GM23338 (cell line): Measurements from ENCODE around the gene PRLHR. TPM values are rescaled to one million over a fixed set of nuclear protein-coding genes. Genes with fewer than 3 reads are reported as not detected.

Experiments used
- CREB1 ChIP-seq: fragments of 250-450 bp; sonication (Bioruptor Pico); IDR thresholded peaks from 2 replicates; pipeline ENCODE4 v1.5.0; 2020; ENCODE audit warnings: low read depth, mild to moderate bottlenecking, moderate library complexity
- EZH2 ChIP-seq: fragments of 200-600 bp; sonication (generic); IDR thresholded peaks from one replicate; pipeline ENCODE4 v1.8.0; 2017; ENCODE audit warnings: antibody characterized with exemption, mild to moderate bottlenecking, low read depth; ENCODE audit not compliant: unreplicated experiment
- JUNB ChIP-seq: IDR thresholded peaks from one replicate; pipeline ENCODE4 v1.6.1; 2016; ENCODE audit warnings: antibody characterized with exemption; ENCODE audit not compliant: unreplicated experiment
- POLR2AphosphoS5 ChIP-seq: IDR thresholded peaks from 2 replicates; pipeline ENCODE4 v1.6.1; 2016; ENCODE audit warnings: antibody characterized with exemption, low read depth
- ZNF114 ChIP-seq: fragments of 250-450 bp; sonication (Bioruptor Pico); IDR thresholded peaks from 2 replicates; pipeline ENCODE4 v1.5.0; 2020; ENCODE audit warnings: mild to moderate bottlenecking, moderate library complexity
- polyA plus RNA-seq: library from polyadenylated mRNA; unstranded; fragments of >200 nt; fragmentation: Nextera tagmentation; extraction: Ambion mirVana; gene quantifications from 2 replicates; pipeline ENCODE4 v1.2.1, GENCODE V29; 2016
- total RNA-seq: library from RNA; depleted of rRNA; stranded (reverse); fragments of >200 nt; shearing (Covaris generic); gene quantifications from 2 replicates; pipeline ENCODE4 v1.2.3, GENCODE V29; 2014
- TF ChIP-seq, protein P1 (sequence below): fragments of 250-450 bp; sonication (Bioruptor Pico); IDR thresholded peaks from 2 replicates; pipeline ENCODE4 v1.5.0; 2020; ENCODE audit warnings: mild to moderate bottlenecking, moderate library complexity
- TF ChIP-seq, protein P2 (sequence below): IDR thresholded peaks from one replicate; pipeline ENCODE4 v1.6.1; 2018; ENCODE audit warnings: antibody characterized with exemption; ENCODE audit not compliant: unreplicated experiment

The PRLHR gene
- total and polyA plus RNA-seq, 2 experiments from 2014 or later: 0.24 TPM; not detected in 1

DNA sequence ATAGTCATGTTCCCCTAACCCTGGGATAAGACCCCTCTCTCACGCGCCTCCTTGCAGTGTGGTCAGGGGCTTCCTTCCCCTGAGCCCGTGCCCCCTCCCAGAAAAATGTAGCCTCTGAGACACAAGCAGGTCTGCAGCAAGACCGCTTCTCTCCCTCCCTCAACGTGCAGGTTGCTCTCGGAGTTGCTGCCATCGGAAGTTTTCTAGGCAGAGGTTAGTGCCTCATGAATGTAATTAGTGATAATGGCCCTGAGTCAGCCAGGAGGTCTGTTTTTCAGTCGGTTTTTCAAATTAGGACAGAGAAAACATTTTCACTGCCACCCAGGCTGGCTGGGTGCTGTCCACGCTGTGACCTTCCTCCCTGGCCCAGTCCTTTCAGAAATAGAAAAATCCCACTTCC is 43.2 kb upstream of the PRLHR start (continued):
- TF ChIP-seq, protein P1, sequence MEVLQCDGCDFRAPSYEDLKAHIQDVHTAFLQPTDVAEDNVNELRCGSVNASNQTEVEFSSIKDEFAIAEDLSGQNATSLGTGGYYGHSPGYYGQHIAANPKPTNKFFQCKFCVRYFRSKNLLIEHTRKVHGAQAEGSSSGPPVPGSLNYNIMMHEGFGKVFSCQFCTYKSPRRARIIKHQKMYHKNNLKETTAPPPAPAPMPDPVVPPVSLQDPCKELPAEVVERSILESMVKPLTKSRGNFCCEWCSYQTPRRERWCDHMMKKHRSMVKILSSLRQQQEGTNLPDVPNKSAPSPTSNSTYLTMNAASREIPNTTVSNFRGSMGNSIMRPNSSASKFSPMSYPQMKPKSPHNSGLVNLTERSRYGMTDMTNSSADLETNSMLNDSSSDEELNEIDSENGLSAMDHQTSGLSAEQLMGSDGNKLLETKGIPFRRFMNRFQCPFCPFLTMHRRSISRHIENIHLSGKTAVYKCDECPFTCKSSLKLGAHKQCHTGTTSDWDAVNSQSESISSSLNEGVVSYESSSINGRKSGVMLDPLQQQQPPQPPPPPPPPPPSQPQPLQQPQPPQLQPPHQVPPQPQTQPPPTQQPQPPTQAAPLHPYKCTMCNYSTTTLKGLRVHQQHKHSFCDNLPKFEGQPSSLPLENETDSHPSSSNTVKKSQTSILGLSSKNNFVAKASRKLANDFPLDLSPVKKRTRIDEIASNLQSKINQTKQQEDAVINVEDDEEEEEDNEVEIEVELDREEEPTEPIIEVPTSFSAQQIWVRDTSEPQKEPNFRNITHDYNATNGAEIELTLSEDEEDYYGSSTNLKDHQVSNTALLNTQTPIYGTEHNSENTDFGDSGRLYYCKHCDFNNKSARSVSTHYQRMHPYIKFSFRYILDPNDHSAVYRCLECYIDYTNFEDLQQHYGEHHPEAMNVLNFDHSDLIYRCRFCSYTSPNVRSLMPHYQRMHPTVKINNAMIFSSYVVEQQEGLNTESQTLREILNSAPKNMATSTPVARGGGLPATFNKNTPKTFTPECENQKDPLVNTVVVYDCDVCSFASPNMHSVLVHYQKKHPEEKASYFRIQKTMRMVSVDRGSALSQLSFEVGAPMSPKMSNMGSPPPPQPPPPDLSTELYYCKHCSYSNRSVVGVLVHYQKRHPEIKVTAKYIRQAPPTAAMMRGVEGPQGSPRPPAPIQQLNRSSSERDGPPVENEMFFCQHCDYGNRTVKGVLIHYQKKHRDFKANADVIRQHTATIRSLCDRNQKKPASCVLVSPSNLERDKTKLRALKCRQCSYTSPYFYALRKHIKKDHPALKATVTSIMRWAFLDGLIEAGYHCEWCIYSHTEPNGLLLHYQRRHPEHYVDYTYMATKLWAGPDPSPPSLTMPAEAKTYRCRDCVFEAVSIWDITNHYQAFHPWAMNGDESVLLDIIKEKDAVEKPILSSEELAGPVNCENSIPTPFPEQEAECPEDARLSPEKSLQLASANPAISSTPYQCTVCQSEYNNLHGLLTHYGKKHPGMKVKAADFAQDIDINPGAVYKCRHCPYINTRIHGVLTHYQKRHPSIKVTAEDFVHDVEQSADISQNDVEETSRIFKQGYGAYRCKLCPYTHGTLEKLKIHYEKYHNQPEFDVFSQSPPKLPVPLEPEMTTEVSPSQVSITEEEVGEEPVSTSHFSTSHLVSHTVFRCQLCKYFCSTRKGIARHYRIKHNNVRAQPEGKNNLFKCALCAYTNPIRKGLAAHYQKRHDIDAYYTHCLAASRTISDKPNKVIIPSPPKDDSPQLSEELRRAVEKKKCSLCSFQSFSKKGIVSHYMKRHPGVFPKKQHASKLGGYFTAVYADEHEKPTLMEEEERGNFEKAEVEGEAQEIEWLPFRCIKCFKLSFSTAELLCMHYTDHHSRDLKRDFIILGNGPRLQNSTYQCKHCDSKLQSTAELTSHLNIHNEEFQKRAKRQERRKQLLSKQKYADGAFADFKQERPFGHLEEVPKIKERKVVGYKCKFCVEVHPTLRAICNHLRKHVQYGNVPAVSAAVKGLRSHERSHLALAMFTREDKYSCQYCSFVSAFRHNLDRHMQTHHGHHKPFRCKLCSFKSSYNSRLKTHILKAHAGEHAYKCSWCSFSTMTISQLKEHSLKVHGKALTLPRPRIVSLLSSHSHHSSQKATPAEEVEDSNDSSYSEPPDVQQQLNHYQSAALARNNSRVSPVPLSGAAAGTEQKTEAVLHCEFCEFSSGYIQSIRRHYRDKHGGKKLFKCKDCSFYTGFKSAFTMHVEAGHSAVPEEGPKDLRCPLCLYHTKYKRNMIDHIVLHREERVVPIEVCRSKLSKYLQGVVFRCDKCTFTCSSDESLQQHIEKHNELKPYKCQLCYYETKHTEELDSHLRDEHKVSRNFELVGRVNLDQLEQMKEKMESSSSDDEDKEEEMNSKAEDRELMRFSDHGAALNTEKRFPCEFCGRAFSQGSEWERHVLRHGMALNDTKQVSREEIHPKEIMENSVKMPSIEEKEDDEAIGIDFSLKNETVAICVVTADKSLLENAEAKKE (CRISPR knock-in tag): no peak
- TF ChIP-seq EZH2 (no peak), JUNB (no peak), POLR2AphosphoS5 (no peak), ZNF114 (no peak), CREB1 (CRISPR knock-in tag) (no peak)
- TF ChIP-seq, protein P2, sequence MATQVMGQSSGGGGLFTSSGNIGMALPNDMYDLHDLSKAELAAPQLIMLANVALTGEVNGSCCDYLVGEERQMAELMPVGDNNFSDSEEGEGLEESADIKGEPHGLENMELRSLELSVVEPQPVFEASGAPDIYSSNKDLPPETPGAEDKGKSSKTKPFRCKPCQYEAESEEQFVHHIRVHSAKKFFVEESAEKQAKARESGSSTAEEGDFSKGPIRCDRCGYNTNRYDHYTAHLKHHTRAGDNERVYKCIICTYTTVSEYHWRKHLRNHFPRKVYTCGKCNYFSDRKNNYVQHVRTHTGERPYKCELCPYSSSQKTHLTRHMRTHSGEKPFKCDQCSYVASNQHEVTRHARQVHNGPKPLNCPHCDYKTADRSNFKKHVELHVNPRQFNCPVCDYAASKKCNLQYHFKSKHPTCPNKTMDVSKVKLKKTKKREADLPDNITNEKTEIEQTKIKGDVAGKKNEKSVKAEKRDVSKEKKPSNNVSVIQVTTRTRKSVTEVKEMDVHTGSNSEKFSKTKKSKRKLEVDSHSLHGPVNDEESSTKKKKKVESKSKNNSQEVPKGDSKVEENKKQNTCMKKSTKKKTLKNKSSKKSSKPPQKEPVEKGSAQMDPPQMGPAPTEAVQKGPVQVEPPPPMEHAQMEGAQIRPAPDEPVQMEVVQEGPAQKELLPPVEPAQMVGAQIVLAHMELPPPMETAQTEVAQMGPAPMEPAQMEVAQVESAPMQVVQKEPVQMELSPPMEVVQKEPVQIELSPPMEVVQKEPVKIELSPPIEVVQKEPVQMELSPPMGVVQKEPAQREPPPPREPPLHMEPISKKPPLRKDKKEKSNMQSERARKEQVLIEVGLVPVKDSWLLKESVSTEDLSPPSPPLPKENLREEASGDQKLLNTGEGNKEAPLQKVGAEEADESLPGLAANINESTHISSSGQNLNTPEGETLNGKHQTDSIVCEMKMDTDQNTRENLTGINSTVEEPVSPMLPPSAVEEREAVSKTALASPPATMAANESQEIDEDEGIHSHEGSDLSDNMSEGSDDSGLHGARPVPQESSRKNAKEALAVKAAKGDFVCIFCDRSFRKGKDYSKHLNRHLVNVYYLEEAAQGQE: no peak
